ENCODE data around the gene SEPTIN10. TPM values are rescaled to one million over a fixed set of nuclear protein-coding genes. Genes with fewer than 3 reads are reported as not detected.

Gene SEPTIN10
- total and polyA plus RNA-seq, 2 of the 8 experiments (the other 6 are each of a cell fraction or from before 2014, with no cell fraction given): 23.7 to 101 TPM

GRCh38 chr2:109517118-109517889 is 96.5 kb downstream of the SEPTIN10 start:
- H2BK20ac ChIP-seq (ENCODE audit: low read length): no peak overlapping the region
- H3K4ac ChIP-seq (replicated peaks; ENCODE audit: insufficient read length, low read depth, low read length): no peak overlapping the region
- no peak overlapping the region for H3K56ac ChIP-seq (replicated peaks; ENCODE audit: insufficient read length, low read depth, low read length)
- CTCF ChIA-PET (ENCODE audit: partially characterized antibody): interaction anchor here (0.6 to 2.4 kb wide), 16 partner anchors 8 to 390 kb away, joined by 3 to 10 read pairs (median 4); no protein-coding TSS in a partner anchor
- no peaks in the 10 kb centered on the region for H3K79me2 ChIP-seq (ENCODE audit: control insufficient read depth in 1 of 2, insufficient read depth in 2 of 2, low read length in 2 of 2)
- no peak overlapping the region for H2AK5ac ChIP-seq (ENCODE audit: low read depth, low read length)
- H2BK5ac ChIP-seq (ENCODE audit: low read depth, low read length): no peak overlapping the region
- no peak overlapping the region for H4K5ac ChIP-seq (ENCODE audit: insufficient read length, low read depth, low read length)
- FAIRE-seq: no peak
- no peaks in the 10 kb centered on the region for H3K9me3 ChIP-seq (ENCODE audit: insufficient read depth in 2 of 2, low read depth in 1 of 2, low read length in 1 of 2)
- H3K4me3 ChIP-seq (ENCODE audit: extremely low read depth in 1 of 4, insufficient read depth in 2 of 4, low read depth in 3 of 4, low read length in 4 of 4): no peak overlapping the region
- H2BK120ac ChIP-seq (replicated peaks; ENCODE audit: low read depth, low read length): no peak overlapping the region
- H3K27ac ChIP-seq (ENCODE audit: low read depth, low read length): no peak overlapping the region
- H2BK12ac ChIP-seq (ENCODE audit: low read depth, low read length): no peak overlapping the region
- no peak for DNase-seq (ENCODE audit: low read depth in 1 of 2, low spot score in 2 of 2)
- no peaks in the 10 kb centered on the region for H3K4me1 ChIP-seq (replicated peaks in 1 of 4; ENCODE audit: control insufficient read depth in 3 of 4, insufficient read depth in 4 of 4, low read length in 3 of 4)
- H3K23ac ChIP-seq (ENCODE audit: insufficient read length): no peak overlapping the region
- WGBS, 2 experiments (ENCODE audit: extremely low coverage in 1 of 2, insufficient coverage in 1 of 2, insufficient read length in 1 of 2, insufficient replicate concordance in 2 of 2, low coverage in 1 of 2, low lambda C conversion rate in 2 of 2, missing lambda C conversion rate in 1 of 2): 86% methylated on average over 25 of the region's 26 CpGs; no CpG with 5 or more reads in 1 of the 2 experiments
- peaks cover 0 to 4% of the 10 kb centered on the region in 2 experiments for H4K20me1 ChIP-seq (replicated peaks in 1 of 2; ENCODE audit: control insufficient read depth in 1 of 2, insufficient read depth in 2 of 2, low read length in 2 of 2)
- no peak overlapping the region for H2AFZ ChIP-seq (ENCODE audit: low read length)
- no peak overlapping the region; the same call in 1 of the 2 replicates for H3K18ac ChIP-seq (ENCODE audit: extremely low read depth, low read length)
- POLR2A ChIA-PET (ENCODE audit: partially characterized antibody): interaction anchor here (0.6 kb wide), 1 partner anchor 298 kb away, joined by 3 read pairs; no protein-coding TSS in a partner anchor
- no peaks in the 10 kb centered on the region for H3K27me3 ChIP-seq (replicated peaks in 1 of 4; ENCODE audit: control insufficient read depth in 3 of 4, extremely low read depth in 1 of 4, insufficient read depth in 3 of 4, low read length in 3 of 4)
- H3K9ac ChIP-seq (replicated peaks in 1 of 4; ENCODE audit: extremely low read depth in 1 of 4, low read depth in 3 of 4, low read length in 3 of 4): no peak overlapping the region
- no peak overlapping the region for H4K91ac ChIP-seq (replicated peaks; ENCODE audit: insufficient read length, low read length)
- H3K4me2 ChIP-seq (ENCODE audit: insufficient read depth in 1 of 2, low read depth in 2 of 2, low read length in 2 of 2): no peak overlapping the region
- TF ChIP-seq SAP30 (IDR thresholded peaks at IDR 0.05; ENCODE audit: insufficient read depth, insufficient replicate concordance, low read length) (no peak), CHD2 (IDR thresholded peaks at IDR 0.05; ENCODE audit: low read length) (no peak), SRF (IDR thresholded peaks at IDR 0.05; ENCODE audit: low read depth, low read length) (no peak), RAD21 (IDR thresholded peaks at IDR 0.05 in 1 of 2, conservative IDR thresholded peaks at IDR 0.05 in 1 of 2; ENCODE audit: low read depth in 2 of 2, low read length in 2 of 2) (no peak), SUZ12 (IDR thresholded peaks at IDR 0.05; ENCODE audit: low read length) (no peak), CEBPB (IDR thresholded peaks at IDR 0.05; ENCODE audit: low read depth, low read length) (no peak), JUND (IDR thresholded peaks at IDR 0.05; ENCODE audit: low read length) (no peak), JUN (IDR thresholded peaks at IDR 0.05; ENCODE audit: low read depth, low read length) (no peak), SIN3A (conservative IDR thresholded peaks at IDR 0.05 in 1 of 2, IDR thresholded peaks at IDR 0.05 in 1 of 2; ENCODE audit: low read depth in 1 of 2, low read length in 2 of 2) (no peak), EGR1 (IDR thresholded peaks at IDR 0.05; ENCODE audit: borderline replicate concordance, low read depth, low read length) (no peak), BRCA1 (IDR thresholded peaks at IDR 0.05; ENCODE audit: low read depth, low read length) (no peak), GTF2F1 (IDR thresholded peaks at IDR 0.05; ENCODE audit: borderline replicate concordance, low read depth, low read length) (no peak), SP2 (IDR thresholded peaks at IDR 0.05; ENCODE audit: low read length) (no peak)
- H3K23me2 ChIP-seq (ENCODE audit: low read depth, low read length): no peaks in the 10 kb centered on the region; the same call in 1 of the 2 replicates
- no peak overlapping the region for H3K14ac ChIP-seq (ENCODE audit: insufficient read length)
- no peak overlapping the region for H2BK15ac ChIP-seq (ENCODE audit: low read length)
- no peaks in the 10 kb centered on the region for H3K79me1 ChIP-seq (ENCODE audit: low read depth, low read length)
- no peaks in the 10 kb centered on the region for H3K36me3 ChIP-seq (ENCODE audit: control insufficient read depth in 2 of 4, insufficient read depth in 4 of 4, low read length in 3 of 4)
- H4K8ac ChIP-seq (ENCODE audit: extremely low read depth, insufficient read depth, low read length): peak overlapping the region; percentile 51; the same call in 1 of the 2 replicates

Data from H1 (cell line).